Skeletal muscle tissue (tissue), 4 donors: ENCODE results near the gene PCOLCE2. TPM values are rescaled to one million over a fixed set of nuclear protein-coding genes. Genes with fewer than 3 reads are reported as not detected.
A peak's percentile ranks its signal among the peaks of the same experiment; 100 is the strongest.

ENCODE experiments used
- H3K27ac ChIP-seq: one replicate; pipeline ENCODE4 v1.7.0; 2013; ENCODE audit warnings: mild to moderate bottlenecking, low read depth, low read length, inconsistent platforms
- H3K27me3 ChIP-seq, 3 donors: one replicate each; pipeline ENCODE4 v1.7.0; 2013; ENCODE audit warnings: low read length in 3 of 3; ENCODE audit not compliant: control insufficient read depth in 3 of 3, insufficient read depth in 3 of 3
- H3K36me3 ChIP-seq, 3 donors: one replicate each; pipeline ENCODE4 v1.7.0; 2013; ENCODE audit warnings: low read length in 3 of 3; ENCODE audit not compliant: control insufficient read depth in 3 of 3, insufficient read depth in 3 of 3
- H3K4me1 ChIP-seq, 3 donors: one replicate each; pipeline ENCODE4 v1.7.0; 2013; ENCODE audit warnings: low read length in 3 of 3, mild to moderate bottlenecking in 3 of 3; ENCODE audit not compliant: control insufficient read depth in 3 of 3, insufficient read depth in 3 of 3
- H3K4me3 ChIP-seq, 3 donors: one replicate each; pipeline ENCODE4 v1.7.0; 2013; ENCODE audit warnings: low read length in 3 of 3
- H3K9ac ChIP-seq, 3 donors: one replicate each; pipeline ENCODE4 v1.7.0; 2013; ENCODE audit warnings: low read length in 3 of 3, mild to moderate bottlenecking in 3 of 3, moderate library complexity in 2 of 3, low read depth in 1 of 3
- H3K9me3 ChIP-seq, 3 donors: one replicate each; pipeline ENCODE4 v1.7.0; 2013; ENCODE audit warnings: low read length in 3 of 3; ENCODE audit not compliant: control insufficient read depth in 3 of 3
- total RNA-seq: library from RNA; depleted of rRNA; stranded (reverse); fragments of >200 nt; gene quantifications from one replicate; pipeline ENCODE4 v1.2.3, GENCODE V29; 2014
- donor health status: Osteomylitis.

Gene PCOLCE2, protein sequence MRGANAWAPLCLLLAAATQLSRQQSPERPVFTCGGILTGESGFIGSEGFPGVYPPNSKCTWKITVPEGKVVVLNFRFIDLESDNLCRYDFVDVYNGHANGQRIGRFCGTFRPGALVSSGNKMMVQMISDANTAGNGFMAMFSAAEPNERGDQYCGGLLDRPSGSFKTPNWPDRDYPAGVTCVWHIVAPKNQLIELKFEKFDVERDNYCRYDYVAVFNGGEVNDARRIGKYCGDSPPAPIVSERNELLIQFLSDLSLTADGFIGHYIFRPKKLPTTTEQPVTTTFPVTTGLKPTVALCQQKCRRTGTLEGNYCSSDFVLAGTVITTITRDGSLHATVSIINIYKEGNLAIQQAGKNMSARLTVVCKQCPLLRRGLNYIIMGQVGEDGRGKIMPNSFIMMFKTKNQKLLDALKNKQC
- 3.1 TPM for total RNA-seq

DNA sequence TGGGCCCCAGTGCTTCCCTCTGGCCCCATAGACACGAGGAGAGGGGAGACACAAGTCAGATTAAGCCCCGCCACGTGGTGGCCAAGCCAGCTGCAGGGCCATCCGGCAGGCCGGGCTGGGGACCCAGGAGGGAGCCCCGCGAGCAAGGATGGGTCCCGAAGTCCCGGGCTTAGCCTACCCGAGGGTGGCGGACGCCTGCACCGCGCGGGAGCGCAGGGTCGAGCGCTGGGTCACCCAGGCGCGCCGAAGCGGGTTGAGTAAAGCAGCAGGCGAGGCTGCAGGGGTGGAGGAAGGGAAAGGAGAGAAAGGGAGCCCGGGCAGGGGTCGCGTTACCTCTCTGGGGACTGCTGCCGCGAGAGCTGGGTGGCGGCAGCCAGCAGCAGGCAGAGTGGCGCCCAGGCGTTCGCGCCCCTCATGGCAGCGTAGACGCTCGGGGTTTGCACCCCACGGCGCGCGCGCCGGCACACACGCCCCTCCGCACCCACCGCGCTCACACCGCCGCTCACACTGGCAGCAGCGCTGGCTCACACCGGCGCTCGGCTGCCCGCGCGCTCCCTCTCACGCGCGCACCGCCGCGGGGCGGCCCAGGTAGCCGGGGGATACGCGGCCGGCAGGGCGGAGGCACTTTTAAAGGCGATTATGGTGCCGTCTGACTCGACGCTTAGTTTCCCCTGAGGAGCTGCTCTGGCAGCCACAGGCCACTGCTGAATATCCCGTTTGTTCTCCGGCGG lies at the start of gene PCOLCE2:
PCOLCE2 (minus strand) TSS at position 603 of the 731 bp plus-strand sequence; CDS start at position 416, 187 bp downstream.
- H3K27me3 ChIP-seq = peaks cover 7 to 11% (median 7%) of the 10 kb centered on the region in 3 donors
- H3K9ac ChIP-seq = peak within 1 kb of the TSS; percentile 48 to 76 (median 56)
- no peaks in the 10 kb centered on the region for H3K9me3 ChIP-seq
- H3K36me3 ChIP-seq = no peaks in the 10 kb centered on the region
- H3K4me3 ChIP-seq = peak within 1 kb of the TSS; percentile 61 to 71 (median 68)
- H3K4me1 ChIP-seq = peaks cover 5 to 11% (median 8%) of the 10 kb centered on the region in 3 donors
- H3K27ac ChIP-seq = no peak within 1 kb of the TSS

DNA sequence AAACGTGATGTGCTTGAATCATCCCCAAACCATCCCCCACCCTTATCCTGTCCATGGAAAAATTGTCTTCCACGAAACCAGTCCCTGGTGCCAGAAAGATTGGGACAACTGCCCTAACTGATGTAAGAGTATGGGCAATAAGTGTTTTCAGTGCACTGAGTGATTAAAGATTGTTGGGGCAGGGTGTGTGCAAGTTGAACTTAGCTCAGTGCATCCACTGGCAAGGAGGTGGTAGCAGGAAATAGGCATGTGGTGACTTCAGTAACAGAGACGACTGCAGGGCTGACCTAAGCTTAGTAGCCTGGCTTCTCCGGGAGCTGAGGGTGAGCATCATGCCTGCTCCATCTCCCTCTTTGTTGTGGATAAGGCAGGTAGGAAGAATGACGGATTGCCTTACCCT lies 47.1 kb upstream of the PCOLCE2 start:
- H3K4me3 ChIP-seq = no peak overlapping the region
- no peaks in the 10 kb centered on the region for H3K36me3 ChIP-seq
- no peak overlapping the region for H3K9ac ChIP-seq
- peaks cover 0 to 3% (median 0%) of the 10 kb centered on the region in 3 donors for H3K27me3 ChIP-seq
- no peaks in the 10 kb centered on the region for H3K4me1 ChIP-seq
- H3K27ac ChIP-seq = no peak overlapping the region
- no peaks in the 10 kb centered on the region for H3K9me3 ChIP-seq

DNA sequence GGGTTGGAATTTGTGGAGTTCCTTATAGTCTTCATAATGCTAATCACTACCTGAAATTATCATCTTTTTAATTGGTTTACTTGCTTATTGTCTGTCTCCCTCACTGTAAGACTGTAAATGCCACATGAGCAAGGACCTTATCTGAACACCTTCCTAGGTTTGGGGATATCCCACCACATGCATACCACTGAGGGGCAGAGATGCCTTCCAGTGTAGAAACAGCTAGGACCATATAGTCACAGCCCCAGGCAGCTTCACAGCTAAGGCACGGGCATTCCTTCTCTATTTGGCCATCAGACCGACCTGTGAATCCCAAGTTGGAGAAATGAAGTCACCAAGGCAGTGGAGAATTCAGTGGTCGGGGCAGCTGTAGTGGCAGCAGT lies 46.0 kb upstream of the PCOLCE2 start:
- H3K36me3 ChIP-seq = no peaks in the 10 kb centered on the region
- H3K4me3 ChIP-seq = no peak overlapping the region
- peaks cover 0 to 3% (median 0%) of the 10 kb centered on the region in 3 donors for H3K27me3 ChIP-seq
- no peaks in the 10 kb centered on the region for H3K9me3 ChIP-seq
- H3K9ac ChIP-seq = no peak overlapping the region
- no peak overlapping the region for H3K27ac ChIP-seq
- no peaks in the 10 kb centered on the region for H3K4me1 ChIP-seq

DNA sequence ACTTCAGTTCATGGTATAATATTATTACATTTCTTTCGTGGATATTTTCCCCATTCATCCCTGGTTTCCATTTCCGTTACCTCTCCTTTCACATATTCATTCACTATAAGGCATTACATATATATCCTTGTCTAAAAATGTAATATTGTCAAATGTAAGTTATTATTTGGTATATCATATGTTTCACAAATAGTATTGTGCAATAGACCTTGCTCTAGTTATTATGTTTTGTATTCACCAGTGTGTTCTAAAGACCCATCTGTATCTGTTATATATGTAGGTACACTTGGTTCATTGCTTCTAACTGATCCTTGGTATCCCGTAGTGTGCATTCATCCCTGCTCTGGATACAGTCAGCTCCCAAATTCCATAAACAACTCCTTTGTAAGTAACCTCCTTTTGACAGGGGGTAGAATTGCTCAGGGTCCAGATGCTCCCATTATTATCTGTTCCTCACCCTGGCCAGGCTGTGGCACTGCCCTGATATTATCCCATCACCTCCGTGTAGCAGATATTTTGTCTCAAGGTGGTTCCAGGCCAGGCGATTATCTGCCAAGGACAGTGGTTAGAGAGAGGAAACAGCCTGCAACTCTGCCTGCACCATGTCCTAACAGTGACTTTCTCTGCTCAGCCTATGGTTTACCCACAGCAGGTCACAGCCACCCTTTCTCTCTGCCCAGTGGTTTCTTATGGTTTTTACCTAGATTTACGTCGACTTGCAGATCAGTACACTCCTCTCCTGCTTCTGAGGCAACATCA lies 45.4 kb upstream of the PCOLCE2 start:
- Histone ChIP-seq H3K4me3 (no peak overlapping the region), H3K36me3 (no peaks in the 10 kb centered on the region), H3K27me3 (peaks cover 0 to 3% (median 0%) of the 10 kb centered on the region in 3 donors), H3K4me1 (no peaks in the 10 kb centered on the region), H3K9ac (no peak overlapping the region), H3K9me3 (no peaks in the 10 kb centered on the region), H3K27ac (no peak overlapping the region)

DNA sequence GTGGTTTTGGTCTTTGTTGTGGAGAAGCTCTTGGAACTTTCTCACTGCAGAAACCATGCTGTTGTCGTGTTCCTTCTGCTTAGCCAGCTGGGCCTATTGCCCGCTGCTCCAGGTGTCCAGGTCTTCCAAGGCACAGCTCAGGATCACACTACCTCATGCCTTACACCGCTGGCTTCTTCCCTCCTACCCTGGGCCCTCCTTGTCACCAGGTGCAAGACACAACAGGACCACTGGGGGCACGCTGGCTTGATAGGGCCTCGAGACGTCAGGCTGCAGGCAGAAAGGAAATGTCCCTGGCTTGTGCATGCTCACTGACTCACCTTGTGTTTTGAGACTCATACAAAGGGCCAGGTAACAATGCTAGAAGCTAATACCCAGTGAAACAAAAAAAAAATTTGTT lies 42.3 kb upstream of the PCOLCE2 start:
- H3K9me3 ChIP-seq = no peaks in the 10 kb centered on the region
- H3K36me3 ChIP-seq = no peaks in the 10 kb centered on the region
- peaks cover 0 to 3% (median 0%) of the 10 kb centered on the region in 3 donors for H3K27me3 ChIP-seq
- H3K27ac ChIP-seq = no peak overlapping the region
- no peak overlapping the region for H3K4me3 ChIP-seq
- no peak overlapping the region for H3K9ac ChIP-seq
- no peaks in the 10 kb centered on the region for H3K4me1 ChIP-seq

DNA sequence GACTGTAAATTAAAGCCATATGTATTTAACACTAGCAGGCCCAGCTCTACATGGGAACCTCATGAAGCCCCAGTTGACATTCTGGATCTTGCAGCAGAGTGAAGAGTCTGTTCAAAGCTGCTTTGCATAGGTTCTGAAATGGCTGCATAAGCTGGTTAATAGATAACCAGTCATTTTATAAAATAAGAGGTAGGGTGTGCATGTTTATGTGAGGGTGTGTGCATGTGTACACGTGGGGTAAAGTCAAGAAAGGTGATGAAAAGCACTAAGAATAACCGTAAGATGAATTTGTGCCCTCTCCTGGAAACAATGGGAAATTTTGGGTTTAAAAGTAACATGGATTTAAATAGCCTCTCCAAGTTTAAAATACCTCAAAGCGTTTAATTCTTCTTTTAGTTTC lies 41.6 kb upstream of the PCOLCE2 start:
- Histone ChIP-seq H3K4me3 (no peak overlapping the region), H3K27me3 (peaks cover 0 to 3% (median 0%) of the 10 kb centered on the region in 3 donors), H3K9ac (no peak overlapping the region), H3K36me3 (no peaks in the 10 kb centered on the region), H3K9me3 (no peaks in the 10 kb centered on the region), H3K27ac (no peak overlapping the region), H3K4me1 (no peaks in the 10 kb centered on the region)

DNA sequence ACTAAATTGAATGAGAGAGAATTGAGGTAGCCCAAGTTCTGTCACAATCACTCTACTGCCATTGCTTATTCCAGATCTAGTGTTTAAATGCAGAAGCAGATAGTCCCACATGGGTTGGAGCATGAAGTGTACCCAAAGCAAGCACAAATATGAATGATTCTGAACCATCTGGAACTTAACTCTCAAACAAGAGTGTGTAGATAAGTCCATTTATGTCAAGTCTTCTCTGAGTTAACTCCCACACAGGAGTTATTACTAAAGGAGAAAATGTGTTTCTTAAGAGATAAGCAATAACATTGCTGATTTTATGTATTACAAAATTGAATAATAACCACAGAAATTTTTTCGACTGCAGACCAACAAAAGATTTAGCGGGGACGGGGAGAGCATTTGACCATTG lies 41.0 kb upstream of the PCOLCE2 start:
- no peaks in the 10 kb centered on the region for H3K9me3 ChIP-seq
- H3K36me3 ChIP-seq = no peaks in the 10 kb centered on the region
- peaks cover 0 to under 1% (median 0%) of the 10 kb centered on the region in 3 donors for H3K27me3 ChIP-seq
- H3K4me3 ChIP-seq = no peak overlapping the region
- no peak overlapping the region for H3K27ac ChIP-seq
- H3K9ac ChIP-seq = no peak overlapping the region
- H3K4me1 ChIP-seq = no peaks in the 10 kb centered on the region

DNA sequence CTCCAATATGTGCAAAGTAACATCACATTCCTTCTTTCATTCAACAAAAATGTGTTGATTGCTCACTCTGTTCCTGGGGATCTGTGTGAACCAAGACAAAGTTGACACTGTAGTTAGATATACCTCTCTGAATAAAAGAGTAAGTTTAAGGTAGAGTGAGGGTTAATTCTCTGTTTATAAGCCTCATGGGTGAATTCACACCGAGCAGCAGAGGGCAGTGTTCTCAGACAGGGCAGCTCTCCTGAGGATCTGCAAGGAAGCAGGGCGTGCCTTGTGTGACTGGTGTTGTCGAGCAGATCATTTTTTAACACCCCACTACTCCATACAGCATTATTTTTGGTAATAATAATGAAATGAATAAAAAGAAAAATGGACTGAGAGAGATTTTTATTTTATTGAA lies 40.2 kb upstream of the PCOLCE2 start:
- H3K4me1 ChIP-seq = no peaks in the 10 kb centered on the region
- H3K4me3 ChIP-seq = no peak overlapping the region
- H3K27ac ChIP-seq = no peak overlapping the region
- no peaks in the 10 kb centered on the region for H3K27me3 ChIP-seq
- no peaks in the 10 kb centered on the region for H3K9me3 ChIP-seq
- H3K9ac ChIP-seq = no peak overlapping the region
- no peaks in the 10 kb centered on the region for H3K36me3 ChIP-seq

DNA sequence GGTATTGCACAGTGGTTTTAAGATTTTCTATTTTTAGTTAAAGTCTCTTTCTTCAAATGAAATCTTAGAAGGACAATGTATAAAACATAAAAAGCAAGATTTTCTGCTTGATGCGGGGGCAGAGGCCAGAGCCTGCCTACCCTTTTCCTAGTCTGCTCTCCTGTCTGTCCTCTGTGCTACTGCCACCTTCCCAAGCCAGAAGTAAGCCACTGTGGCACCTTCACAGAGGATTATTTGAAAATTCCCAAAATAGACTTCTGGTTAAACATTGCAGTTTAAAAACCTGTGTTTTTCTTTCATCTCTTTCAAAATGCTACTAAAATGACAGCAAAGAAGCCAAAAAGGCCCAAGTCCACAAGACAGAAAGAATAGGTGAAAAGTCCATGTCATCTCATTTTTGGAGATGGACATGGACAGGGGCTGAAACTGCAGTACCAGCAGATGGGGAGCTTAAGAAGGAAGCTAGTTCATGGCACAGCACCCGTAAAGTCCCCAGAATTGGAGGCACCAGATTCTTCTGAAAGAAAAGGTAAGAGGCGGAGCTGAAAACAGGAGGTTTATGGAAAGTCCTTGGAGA lies 37.6 kb upstream of the PCOLCE2 start:
- no peaks in the 10 kb centered on the region for H3K4me1 ChIP-seq
- H3K36me3 ChIP-seq = no peaks in the 10 kb centered on the region
- H3K27ac ChIP-seq = no peak overlapping the region
- H3K9me3 ChIP-seq = no peaks in the 10 kb centered on the region
- H3K4me3 ChIP-seq = no peak overlapping the region
- H3K9ac ChIP-seq = no peak overlapping the region
- no peaks in the 10 kb centered on the region for H3K27me3 ChIP-seq
